ENCODE results near the gene UBXN2A.
"Not testable (repeated sequence)": the region's sequence is repeated elsewhere in the genome, so short reads cannot be mapped to it uniquely, and the experiment has no call there.

UBXN2A gene

DNA sequence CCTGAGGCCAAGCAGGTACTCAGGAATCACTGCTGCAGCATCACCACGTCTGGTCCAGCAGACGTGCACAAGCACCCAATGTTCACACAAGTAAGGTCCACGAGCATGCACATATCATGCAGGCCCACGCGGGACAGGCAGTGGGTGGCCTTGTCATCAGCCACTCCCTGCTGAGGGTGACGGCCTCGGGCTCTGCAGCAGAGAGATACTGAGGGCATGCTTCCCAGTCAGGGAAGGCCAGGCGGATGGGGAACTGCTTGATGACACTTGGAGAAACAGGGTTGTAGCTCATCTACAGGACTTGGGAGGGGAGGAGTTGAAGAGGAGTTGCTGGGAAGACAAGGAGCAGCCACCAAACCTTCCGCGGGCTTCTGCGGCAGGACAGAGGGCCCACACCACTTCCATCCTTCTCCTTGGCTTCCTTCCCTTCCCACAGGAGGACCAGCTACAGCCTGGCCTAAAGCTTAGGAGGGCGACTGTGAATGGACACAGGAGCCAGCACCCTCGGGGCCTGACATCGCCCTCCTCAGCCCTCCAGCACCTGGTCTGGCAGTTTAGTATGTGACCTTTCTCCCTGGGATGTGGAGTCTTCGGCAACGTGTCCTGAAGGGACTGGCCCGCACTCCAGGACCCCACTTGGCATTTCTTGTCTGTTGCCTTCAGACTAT is 84.9 kb downstream of the UBXN2A start:
- Mint-ChIP-seq H3K4me1 (ENCODE audit: low read depth) (no peaks in the 10 kb centered on the region), H3K9me3 (no peaks in the 10 kb centered on the region), H3K27ac (no peak overlapping the region)

DNA sequence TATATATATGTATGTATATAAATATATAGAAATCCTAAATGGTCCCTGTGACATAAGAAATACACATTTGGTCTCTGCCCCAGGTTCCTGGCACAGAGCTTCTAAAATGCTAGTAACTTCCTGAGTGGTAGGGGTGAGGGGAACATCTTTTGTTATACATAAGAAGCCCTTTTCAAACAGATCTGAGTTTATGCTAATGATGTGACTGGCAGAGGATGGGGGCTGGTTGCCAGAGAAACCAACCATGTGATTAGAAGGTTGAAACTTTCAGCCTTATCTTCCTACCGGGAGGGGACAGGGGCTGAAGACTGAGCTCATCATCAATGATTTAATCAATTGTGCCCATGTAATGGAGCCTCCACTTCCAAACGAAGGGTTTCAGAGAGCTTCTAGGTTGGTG is 86.0 kb downstream of the UBXN2A start:
- H3K27me3 Mint-ChIP-seq (ENCODE audit: low read depth): no peaks in the 10 kb centered on the region
- no peak for DNase-seq (ENCODE audit: low spot score)
- no peak overlapping the region for H3K4me3 Mint-ChIP-seq
- H3K9me3 Mint-ChIP-seq: no peaks in the 10 kb centered on the region
- H3K4me1 Mint-ChIP-seq (ENCODE audit: low read depth): peaks cover 3% of the 10 kb centered on the region
- peaks cover 20% of the 10 kb centered on the region for H3K36me3 Mint-ChIP-seq (ENCODE audit: low read depth)
- no peak overlapping the region for H3K27ac Mint-ChIP-seq

More for the DNA sequence above, 84.9 kb downstream of the UBXN2A start:
- H3K4me3 Mint-ChIP-seq: no peak overlapping the region
- peaks cover 15% of the 10 kb centered on the region for H3K36me3 Mint-ChIP-seq (ENCODE audit: low read depth)
- no peaks in the 10 kb centered on the region for H3K27me3 Mint-ChIP-seq (ENCODE audit: low read depth)
- DNase-seq (ENCODE audit: low spot score): no peak

DNA sequence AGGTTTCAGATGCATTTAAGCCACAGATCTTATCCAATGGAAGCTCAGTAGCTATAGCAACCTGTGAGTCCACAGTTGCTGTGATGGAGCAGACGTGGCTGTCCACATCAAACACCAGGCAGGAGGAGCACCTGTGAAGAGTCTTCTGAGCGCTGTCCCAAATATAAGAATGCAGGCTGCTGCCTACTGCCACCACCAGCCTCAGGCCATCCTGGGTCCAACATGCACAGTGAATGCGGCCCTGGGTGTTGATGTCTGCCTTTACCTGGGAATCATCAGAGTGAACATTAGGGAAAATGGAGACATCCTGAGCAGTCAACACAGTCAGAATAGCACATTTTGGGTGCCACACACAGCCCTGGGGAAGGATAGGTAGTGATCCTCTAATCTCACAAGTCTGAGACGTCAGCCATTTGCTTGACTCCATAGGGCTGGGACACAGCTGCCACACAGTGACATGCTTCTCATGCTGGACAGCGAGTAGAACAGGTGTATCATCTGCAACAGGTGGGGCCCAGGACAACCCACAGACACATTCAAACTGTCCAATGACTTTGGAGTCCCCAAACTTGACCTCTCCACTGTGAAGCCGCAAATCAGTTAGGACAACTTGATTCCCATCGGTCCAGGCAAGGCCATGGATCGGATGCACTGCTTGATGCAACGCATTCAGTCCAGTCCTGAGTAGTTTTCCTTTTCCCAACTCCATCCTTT is 98.7 kb downstream of the UBXN2A start:
- no peaks in the 10 kb centered on the region for H3K27me3 Mint-ChIP-seq (ENCODE audit: low read depth)

DNA sequence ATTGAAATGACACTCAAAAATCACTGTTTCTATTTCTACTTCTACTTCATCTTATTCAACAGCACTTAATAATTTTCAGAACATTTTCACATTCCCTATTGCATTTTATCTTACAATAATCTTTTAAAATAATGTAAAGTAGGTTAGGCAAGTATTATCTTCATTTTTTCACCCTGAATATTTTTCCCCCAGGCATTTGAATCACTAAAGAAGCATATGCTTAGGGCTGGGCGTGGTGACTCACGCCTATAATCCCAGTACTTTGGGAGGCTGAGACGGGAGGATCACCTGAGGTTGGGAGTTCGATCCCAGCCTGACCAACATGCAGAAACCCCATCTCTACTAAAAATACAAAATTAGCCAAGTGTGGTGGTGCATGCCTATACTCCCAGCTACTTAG is 100.2 kb downstream of the UBXN2A start:
- H3K27me3 Mint-ChIP-seq (ENCODE audit: low read depth): no peaks in the 10 kb centered on the region
- no peak overlapping the region for H3K4me3 Mint-ChIP-seq
- H3K36me3 Mint-ChIP-seq (ENCODE audit: low read depth): peaks cover 16% of the 10 kb centered on the region
- no peaks in the 10 kb centered on the region for H3K9me3 Mint-ChIP-seq
- DNase-seq (ENCODE audit: low spot score): no peak
- H3K4me1 Mint-ChIP-seq (ENCODE audit: low read depth): peaks cover 11% of the 10 kb centered on the region
- H3K27ac Mint-ChIP-seq: no peak overlapping the region

More for the DNA sequence above, 98.7 kb downstream of the UBXN2A start:
- Mint-ChIP-seq H3K27ac (no peak overlapping the region), H3K36me3 (ENCODE audit: low read depth) (peaks cover 16% of the 10 kb centered on the region), H3K9me3 (no peaks in the 10 kb centered on the region), H3K4me1 (ENCODE audit: low read depth) (peaks cover 10% of the 10 kb centered on the region), H3K4me3 (no peak overlapping the region)
- DNase-seq (ENCODE audit: low spot score): no peak

GRCh38 chr2:24043133-24043532 is 102.9 kb downstream of the UBXN2A start:
- peaks cover 12% of the 10 kb centered on the region for H3K36me3 Mint-ChIP-seq (ENCODE audit: low read depth)
- not testable (repeated sequence) for H3K27ac Mint-ChIP-seq; DNase-seq (ENCODE audit: low spot score); H3K4me3 Mint-ChIP-seq; H3K9me3 Mint-ChIP-seq; H3K27me3 Mint-ChIP-seq (ENCODE audit: low read depth)
- H3K4me1 Mint-ChIP-seq (ENCODE audit: low read depth): peaks cover 21% of the 10 kb centered on the region

DNA sequence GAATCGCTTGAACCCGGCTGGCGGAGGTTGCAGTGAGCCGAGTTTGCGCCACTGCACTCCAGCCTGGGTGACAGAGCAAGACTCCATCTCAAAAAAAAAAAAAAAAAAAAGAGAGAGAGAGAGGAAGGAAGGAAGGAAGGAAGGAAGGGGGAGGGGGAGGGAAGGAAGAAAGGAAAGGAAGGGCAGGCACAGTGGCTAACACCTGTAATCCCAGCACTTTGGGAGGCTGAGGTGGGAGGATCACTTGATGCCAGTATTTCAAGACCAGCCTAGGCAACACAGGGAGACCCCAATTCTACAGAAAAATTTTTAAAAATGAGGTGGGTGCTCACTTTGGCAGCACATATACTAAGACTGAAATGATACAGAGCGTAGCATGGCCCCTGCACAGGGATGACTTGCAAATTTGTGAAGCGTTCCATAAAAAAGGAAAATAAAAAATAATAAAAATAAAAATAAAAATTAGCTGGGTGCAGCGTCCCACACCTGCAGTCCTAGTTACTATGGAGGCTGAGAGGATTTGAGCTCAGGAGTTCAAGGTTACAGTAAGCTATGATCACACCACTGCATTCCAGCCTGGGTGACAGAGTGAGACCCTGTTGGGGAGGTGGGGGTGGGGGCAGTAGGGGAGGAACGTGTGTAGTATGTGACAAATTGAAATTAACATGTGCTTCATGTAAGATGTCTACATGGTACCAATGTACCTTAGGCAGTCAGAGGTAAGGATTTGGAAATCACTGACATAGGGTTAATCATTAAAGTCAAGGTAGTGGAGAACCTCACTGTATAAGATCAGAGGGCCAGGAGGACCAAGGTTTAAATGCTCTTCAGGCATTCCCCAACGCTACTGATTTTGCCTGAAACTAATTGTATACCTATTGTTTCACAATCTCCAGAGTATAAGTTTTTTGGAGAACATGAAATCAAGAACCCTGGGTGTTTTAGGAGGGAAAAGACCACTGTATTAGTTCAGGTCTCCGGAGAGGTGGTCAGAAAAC is 105.5 kb downstream of the UBXN2A start:
- Mint-ChIP-seq H3K4me3 (peak overlapping the region; percentile 100), H3K36me3 (ENCODE audit: low read depth) (peaks cover 5% of the 10 kb centered on the region), H3K4me1 (ENCODE audit: low read depth) (peaks cover 21% of the 10 kb centered on the region), H3K27ac (no peak overlapping the region), H3K9me3 (no peaks in the 10 kb centered on the region), H3K27me3 (ENCODE audit: low read depth) (peaks cover 2% of the 10 kb centered on the region)
- DNase-seq (ENCODE audit: low spot score): no peak

- H3K27me3 Mint-ChIP-seq (ENCODE audit: low read depth): peaks cover 2% of the 10 kb centered on the region
- peaks cover 21% of the 10 kb centered on the region for H3K4me1 Mint-ChIP-seq (ENCODE audit: low read depth)
These were observed 106.3 kb downstream of the UBXN2A start for GRCh38 chr2:24046599-24046929.

DNA sequence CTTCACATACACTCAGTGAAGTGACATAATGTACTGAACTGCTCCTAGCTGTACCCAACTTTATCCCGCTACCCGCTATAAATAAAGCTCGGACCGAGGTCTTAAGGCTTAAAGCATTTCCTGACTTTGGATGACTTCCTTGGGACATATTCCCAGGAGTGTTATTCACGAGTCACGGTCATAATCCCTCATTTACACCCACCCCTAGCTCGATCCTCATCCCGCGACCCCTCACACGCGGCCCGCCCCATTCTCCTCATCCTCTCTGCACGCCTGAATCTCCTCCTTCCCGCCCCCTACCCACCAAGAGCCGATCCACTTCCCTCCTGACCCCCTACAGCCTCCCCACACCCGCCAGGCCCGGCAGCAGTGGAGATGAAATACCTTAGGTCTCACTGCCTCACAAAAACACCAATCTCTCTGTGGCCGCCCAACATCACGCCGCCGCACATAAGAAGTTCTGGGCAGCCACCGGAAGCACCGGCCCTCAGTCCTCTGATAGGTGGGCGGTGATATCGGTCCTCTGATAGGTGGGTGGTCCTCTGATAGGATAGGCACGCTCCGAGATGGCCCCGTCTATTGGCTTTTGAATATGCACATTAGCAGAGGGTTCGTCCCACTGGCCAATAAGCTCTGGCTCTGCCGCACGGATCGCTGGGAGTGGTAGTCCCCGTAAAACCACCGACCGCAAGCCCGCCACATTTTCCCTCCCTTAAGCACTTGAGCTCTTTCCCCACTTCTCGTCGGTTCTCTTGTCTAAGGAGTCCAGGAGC is 106.9 kb downstream of the UBXN2A start, which contains the start of gene WDCP:
Gene WDCP, minus strand, starts transcription at position 462 of the 773 bp plus-strand sequence. CDS start 7,897 bp downstream, outside the sequence.
- Mint-ChIP-seq H3K27me3 (ENCODE audit: low read depth) (peaks cover 2% of the 10 kb centered on the region), H3K36me3 (ENCODE audit: low read depth) (peaks cover 5% of the 10 kb centered on the region), H3K9me3 (no peaks in the 10 kb centered on the region), H3K4me3 (peak within 1 kb of the TSS; percentile 100), H3K4me1 (ENCODE audit: low read depth) (peaks cover 21% of the 10 kb centered on the region), H3K27ac (peak within 1 kb of the TSS; percentile 95)
- DNase-seq (ENCODE audit: low spot score): peak; percentile 96

More at GRCh38 chr2:24046599-24046929, 106.3 kb downstream of the UBXN2A start:
- no peak overlapping the region for H3K27ac Mint-ChIP-seq
- peak overlapping the region; percentile 100 for H3K4me3 Mint-ChIP-seq
- peaks cover 5% of the 10 kb centered on the region for H3K36me3 Mint-ChIP-seq (ENCODE audit: low read depth)
- no peak for DNase-seq (ENCODE audit: low spot score)
- no peaks in the 10 kb centered on the region for H3K9me3 Mint-ChIP-seq

GRCh38 chr2:24047703-24048033 is 107.4 kb downstream of the UBXN2A start:
- Mint-ChIP-seq H3K9me3 (no peaks in the 10 kb centered on the region), H3K4me1 (ENCODE audit: low read depth) (peaks cover 21% of the 10 kb centered on the region), H3K4me3 (peak overlapping the region; percentile 100), H3K27me3 (ENCODE audit: low read depth) (peaks cover 2% of the 10 kb centered on the region), H3K36me3 (ENCODE audit: low read depth) (peaks cover 5% of the 10 kb centered on the region), H3K27ac (peak overlapping the region; percentile 95)
- no peak for DNase-seq (ENCODE audit: low spot score)

DNA sequence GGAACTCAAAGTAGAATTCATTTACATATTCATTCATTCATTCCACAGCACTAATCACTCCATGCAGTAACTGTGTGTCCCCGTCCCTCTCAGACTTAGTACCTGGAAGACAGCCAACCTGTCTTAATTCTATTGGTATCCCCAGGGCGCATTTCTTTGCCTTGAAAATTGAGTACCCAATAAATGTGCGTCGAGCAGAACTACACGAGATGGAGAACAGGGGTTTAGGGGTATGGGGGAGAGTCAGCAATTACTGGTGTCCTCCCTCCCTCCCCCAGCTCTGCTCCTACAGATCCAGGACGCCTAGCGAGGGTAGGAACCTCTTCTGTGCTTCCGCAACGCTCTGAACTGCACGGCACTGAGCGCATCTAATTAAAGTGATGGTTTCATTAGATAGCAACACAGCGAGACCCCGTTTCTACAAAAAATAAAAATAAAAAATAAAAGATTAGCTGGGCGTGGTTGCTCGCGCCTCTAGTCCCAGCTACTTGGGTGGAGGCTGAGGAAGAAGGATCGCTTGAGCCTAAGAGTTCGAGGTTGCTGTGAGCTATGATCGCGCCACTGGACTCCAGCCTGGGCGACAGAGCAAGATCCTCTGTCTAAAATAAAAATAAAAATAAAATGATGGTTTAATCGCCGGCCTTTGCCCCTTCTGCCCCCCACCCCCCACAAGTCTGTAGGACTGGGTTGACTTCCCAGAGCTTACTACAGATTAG is 108.7 kb downstream of the UBXN2A start:
- Mint-ChIP-seq H3K36me3 (ENCODE audit: low read depth) (peaks cover 2% of the 10 kb centered on the region), H3K4me3 (peak overlapping the region; percentile 80), H3K9me3 (no peaks in the 10 kb centered on the region), H3K27ac (peak overlapping the region; percentile 61), H3K27me3 (ENCODE audit: low read depth) (peaks cover 2% of the 10 kb centered on the region), H3K4me1 (ENCODE audit: low read depth) (peaks cover 19% of the 10 kb centered on the region)
- DNase-seq (ENCODE audit: low spot score): no peak

DNA sequence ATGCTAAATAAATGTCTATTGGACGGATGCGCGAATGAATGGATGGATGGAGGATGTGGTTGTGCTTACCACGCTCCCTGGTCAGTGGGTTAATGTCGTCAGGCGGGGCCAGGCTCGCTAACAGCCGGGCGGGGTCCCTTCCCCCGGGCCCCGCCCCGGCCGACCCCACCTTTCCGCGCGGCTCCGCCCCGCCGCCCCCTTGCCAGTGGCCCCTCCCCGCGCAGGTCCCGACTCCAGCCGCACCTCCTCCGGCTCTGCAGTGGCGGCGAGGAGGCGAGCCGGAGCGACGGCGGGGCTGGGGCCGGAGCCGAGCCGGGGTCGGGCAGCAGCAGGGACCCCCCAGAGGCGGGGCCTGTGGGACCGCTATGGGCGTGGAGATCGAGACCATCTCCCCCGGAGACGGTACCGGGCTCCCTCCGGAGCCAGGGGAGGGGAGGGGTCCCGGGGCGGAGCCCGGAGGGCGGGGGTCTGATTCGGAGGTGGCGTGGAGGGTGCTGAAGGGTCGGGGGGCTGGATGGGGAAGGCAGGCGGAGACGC is 109.3 kb downstream of the UBXN2A start, which contains the start of gene FKBP1B:
Gene FKBP1B, plus strand, starts transcription at position 257 of the 537 bp plus-strand sequence. Its CDS starts 109 bp downstream, at position 366.
- H3K27me3 Mint-ChIP-seq (ENCODE audit: low read depth): peaks cover 7% of the 10 kb centered on the region
- H3K4me1 Mint-ChIP-seq (ENCODE audit: low read depth): peaks cover 20% of the 10 kb centered on the region
- H3K9me3 Mint-ChIP-seq: no peaks in the 10 kb centered on the region
- peak; percentile 47 for DNase-seq (ENCODE audit: low spot score)
- H3K27ac Mint-ChIP-seq: peak within 1 kb of the TSS; percentile 61
- H3K4me3 Mint-ChIP-seq: peak within 1 kb of the TSS; percentile 80
- H3K36me3 Mint-ChIP-seq (ENCODE audit: low read depth): peaks cover 2% of the 10 kb centered on the region

- H3K4me1 Mint-ChIP-seq (ENCODE audit: low read depth): peaks cover 18% of the 10 kb centered on the region
- H3K4me3 Mint-ChIP-seq: peak overlapping the region; percentile 48
- no peaks in the 10 kb centered on the region for H3K9me3 Mint-ChIP-seq
- H3K27ac Mint-ChIP-seq: no peak overlapping the region
- no peak for DNase-seq (ENCODE audit: low spot score)
- peaks cover 7% of the 10 kb centered on the region for H3K27me3 Mint-ChIP-seq (ENCODE audit: low read depth)
- H3K36me3 Mint-ChIP-seq (ENCODE audit: low read depth): peaks cover 2% of the 10 kb centered on the region
These were observed 110.0 kb downstream of the UBXN2A start for GRCh38 chr2:24050041-24050979.
